Measurements from ENCODE around the gene ABCA2.

DNA sequence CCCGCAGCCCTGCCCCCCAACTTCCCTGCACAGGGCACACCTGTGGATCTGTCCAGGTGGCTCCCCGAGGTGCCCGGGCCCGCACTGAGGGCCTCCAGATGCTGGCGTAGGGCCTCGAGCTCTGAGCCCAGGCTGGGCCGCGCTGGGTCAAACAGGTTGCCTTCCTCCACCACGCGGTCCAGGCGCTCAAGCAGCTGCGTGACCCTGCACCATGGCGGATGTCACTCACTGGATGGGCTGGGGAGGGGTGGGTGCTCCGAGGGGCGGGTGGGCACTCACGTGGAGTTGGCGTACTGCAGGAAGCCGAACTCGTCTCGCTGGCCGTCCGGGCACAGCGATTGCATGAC is 5.4 kb downstream of the ABCA2 start:
- TF ChIP-seq, protein P1, sequence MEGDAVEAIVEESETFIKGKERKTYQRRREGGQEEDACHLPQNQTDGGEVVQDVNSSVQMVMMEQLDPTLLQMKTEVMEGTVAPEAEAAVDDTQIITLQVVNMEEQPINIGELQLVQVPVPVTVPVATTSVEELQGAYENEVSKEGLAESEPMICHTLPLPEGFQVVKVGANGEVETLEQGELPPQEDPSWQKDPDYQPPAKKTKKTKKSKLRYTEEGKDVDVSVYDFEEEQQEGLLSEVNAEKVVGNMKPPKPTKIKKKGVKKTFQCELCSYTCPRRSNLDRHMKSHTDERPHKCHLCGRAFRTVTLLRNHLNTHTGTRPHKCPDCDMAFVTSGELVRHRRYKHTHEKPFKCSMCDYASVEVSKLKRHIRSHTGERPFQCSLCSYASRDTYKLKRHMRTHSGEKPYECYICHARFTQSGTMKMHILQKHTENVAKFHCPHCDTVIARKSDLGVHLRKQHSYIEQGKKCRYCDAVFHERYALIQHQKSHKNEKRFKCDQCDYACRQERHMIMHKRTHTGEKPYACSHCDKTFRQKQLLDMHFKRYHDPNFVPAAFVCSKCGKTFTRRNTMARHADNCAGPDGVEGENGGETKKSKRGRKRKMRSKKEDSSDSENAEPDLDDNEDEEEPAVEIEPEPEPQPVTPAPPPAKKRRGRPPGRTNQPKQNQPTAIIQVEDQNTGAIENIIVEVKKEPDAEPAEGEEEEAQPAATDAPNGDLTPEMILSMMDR (conservative IDR thresholded peaks at IDR 0.05 in 1 of 2, IDR thresholded peaks at IDR 0.05 in 1 of 2; ENCODE audit: extremely low read depth in 1 of 2, insufficient read depth in 1 of 2, low read depth in 1 of 2, low read length in 2 of 2), result no peak
- TF ChIP-seq EZH2 (IDR thresholded peaks at IDR 0.05; ENCODE audit: borderline replicate concordance, low read length), result no peak
